Mesothelial cell of epicardium (in vitro differentiated cells): ENCODE measurements around the gene CPVL. TPM values are rescaled to one million over a fixed set of nuclear protein-coding genes. Genes with fewer than 3 reads are reported as not detected.
"Not testable (repeated sequence)": the region's sequence is repeated elsewhere in the genome, so short reads cannot be mapped to it uniquely, and the experiment has no call there.

ENCODE experiments used
- DNase-seq, 2 experiments: peaks; one replicate each; pipeline ENCODE4 v3.0.0; 2021; ENCODE audit warnings: low spot score in 2 of 2; ENCODE audit not compliant: unreplicated experiment in 2 of 2
- H3K27ac Mint-ChIP-seq: 2 replicates; pipeline ENCODE4 v1.8.0; 2021; ENCODE audit warnings: mixed read lengths
- H3K27me3 Mint-ChIP-seq: 2 replicates; pipeline ENCODE4 v1.8.0; 2021; ENCODE audit warnings: low read depth, mixed read lengths
- H3K36me3 Mint-ChIP-seq: 2 replicates; pipeline ENCODE4 v1.8.0; 2021; ENCODE audit warnings: mixed read lengths
- H3K4me1 Mint-ChIP-seq: 2 replicates; pipeline ENCODE4 v1.8.0; 2021; ENCODE audit warnings: mixed read lengths
- H3K4me3 Mint-ChIP-seq: 2 replicates; pipeline ENCODE4 v1.8.0; 2021; ENCODE audit warnings: mild to moderate bottlenecking, moderate library complexity, mixed read lengths
- H3K9me3 Mint-ChIP-seq: 2 replicates; pipeline ENCODE4 v1.8.0; 2021; ENCODE audit warnings: mixed read lengths
- CTCF ChIP-seq: fragments of 200-600 bp; sonication (generic); IDR thresholded peaks from one replicate; pipeline ENCODE4 v1.5.0; 2021; ENCODE audit warnings: antibody characterized with exemption; ENCODE audit not compliant: unreplicated experiment
- total RNA-seq: library from RNA; stranded (reverse); gene quantifications from 3 replicates; pipeline ENCODE4 v1.2.1, GENCODE V29; 2021

CPVL gene
- total RNA-seq, 1 donor from 2014 or later: 11.4 TPM

GRCh38 chr7:29095631-29096445, 50.5 kb downstream of the CPVL start:
- no peaks in the 10 kb centered on the region for H3K27me3 Mint-ChIP-seq
- H3K9me3 Mint-ChIP-seq: no peaks in the 10 kb centered on the region
- no peak for DNase-seq
- H3K4me3 Mint-ChIP-seq: no peak overlapping the region
- peaks cover 23% of the 10 kb centered on the region for H3K4me1 Mint-ChIP-seq
- H3K36me3 Mint-ChIP-seq: peaks cover 3% of the 10 kb centered on the region
- TF ChIP-seq CTCF: no peak
- H3K27ac Mint-ChIP-seq: no peak overlapping the region

- peaks cover 14% of the 10 kb centered on the region for H3K4me1 Mint-ChIP-seq
- not testable (repeated sequence) for H3K4me3 Mint-ChIP-seq, DNase-seq, H3K9me3 Mint-ChIP-seq, H3K27me3 Mint-ChIP-seq, H3K27ac Mint-ChIP-seq, H3K36me3 Mint-ChIP-seq
Observed at GRCh38 chr7:29093091-29093490, 53.2 kb downstream of the CPVL start.

- Mint-ChIP-seq H3K4me1 (peaks cover 19% of the 10 kb centered on the region), H3K9me3 (no peaks in the 10 kb centered on the region), H3K27ac (peak overlapping the region; percentile 90), H3K4me3 (no peak overlapping the region), H3K36me3 (peaks cover 3% of the 10 kb centered on the region), H3K27me3 (no peaks in the 10 kb centered on the region)
- DNase-seq: no peak
- no peak for TF ChIP-seq CTCF
Observed at GRCh38 chr7:29091715-29092114, 54.6 kb downstream of the CPVL start.

- Mint-ChIP-seq H3K27me3 (no peaks in the 10 kb centered on the region), H3K4me3 (no peak overlapping the region), H3K4me1 (peaks cover 19% of the 10 kb centered on the region), H3K27ac (peak overlapping the region; percentile 90), H3K9me3 (no peaks in the 10 kb centered on the region), H3K36me3 (peaks cover 3% of the 10 kb centered on the region)
- TF ChIP-seq CTCF: no peak
- no peak for DNase-seq
Observed at GRCh38 chr7:29090836-29091601, 55.3 kb downstream of the CPVL start.

- H3K4me3 Mint-ChIP-seq: no peak overlapping the region
Observed at GRCh38 chr7:29090151-29090805, 56.1 kb downstream of the CPVL start.

More at GRCh38 chr7:29090151-29090805, 56.1 kb downstream of the CPVL start:
- Mint-ChIP-seq H3K27ac (no peak overlapping the region), H3K9me3 (no peaks in the 10 kb centered on the region), H3K4me1 (peaks cover 19% of the 10 kb centered on the region), H3K36me3 (peaks cover 3% of the 10 kb centered on the region), H3K27me3 (no peaks in the 10 kb centered on the region)
- no peak for TF ChIP-seq CTCF
- no peak for DNase-seq
